Fibroblast of gingiva (primary cell): ENCODE measurements around the gene TMEFF2.

Experiments used
- DNase-seq: peaks from one replicate; pipeline ENCODE4 v3.0.0-alpha.2; 2011; ENCODE audit warnings: low read depth

The TMEFF2 gene

GRCh38 chr2:192068966-192069365 is 125.8 kb downstream of the TMEFF2 start:
- no peak for DNase-seq

GRCh38 chr2:192067631-192068030 is 127.1 kb downstream of the TMEFF2 start:
- no peak for DNase-seq

GRCh38 chr2:192064459-192064858 is 130.3 kb downstream of the TMEFF2 start:
- no peak for DNase-seq

GRCh38 chr2:192060161-192060560 is 134.6 kb downstream of the TMEFF2 start:
- DNase-seq: no peak

DNA sequence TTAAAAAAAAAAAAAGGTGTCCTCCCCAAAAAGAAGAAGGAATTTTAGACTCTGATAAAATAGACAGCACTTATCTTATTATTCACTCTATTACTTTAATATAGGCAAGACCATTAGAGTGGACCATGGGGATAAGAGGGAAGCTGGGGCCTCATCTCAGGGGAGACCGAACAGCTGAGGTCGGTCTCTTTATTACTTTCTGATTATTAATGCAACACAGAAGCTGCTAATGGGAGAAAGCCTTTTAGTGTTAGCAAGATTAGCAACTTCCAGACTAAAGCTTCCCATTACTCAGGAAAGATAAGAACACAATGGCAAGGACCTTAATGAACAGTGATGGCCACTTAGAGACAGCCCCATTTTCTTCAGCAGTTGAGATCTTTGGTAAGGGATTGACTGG is 135.5 kb downstream of the TMEFF2 start:
- DNase-seq: no peak

DNA sequence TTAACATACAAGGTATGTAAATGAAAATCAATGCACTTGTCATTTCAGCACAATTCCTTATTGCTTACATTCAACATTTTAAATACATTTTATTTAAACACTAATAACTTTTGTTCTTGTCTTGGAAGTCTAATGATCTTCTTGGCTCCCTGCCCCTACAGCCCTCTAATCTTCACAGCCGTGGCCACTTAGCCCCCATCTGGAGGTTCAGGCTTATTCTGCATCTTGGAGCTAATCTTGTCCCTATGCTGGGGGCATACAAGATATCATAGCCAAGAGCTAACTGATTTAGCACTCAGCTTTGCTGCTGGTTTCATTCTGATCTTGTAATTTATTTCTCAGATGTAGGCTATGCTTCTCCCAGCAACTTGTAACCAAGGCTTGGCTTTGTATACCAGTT is 140.8 kb downstream of the TMEFF2 start:
- no peak for DNase-seq

GRCh38 chr2:192051533-192051932 is 143.2 kb downstream of the TMEFF2 start:
- no peak for DNase-seq

GRCh38 chr2:192049362-192049761 is 145.4 kb downstream of the TMEFF2 start:
- no peak for DNase-seq

GRCh38 chr2:192047315-192048107 is 147.2 kb downstream of the TMEFF2 start:
- DNase-seq: no peak

GRCh38 chr2:192044496-192044895 is 150.2 kb downstream of the TMEFF2 start:
- no peak for DNase-seq

DNA sequence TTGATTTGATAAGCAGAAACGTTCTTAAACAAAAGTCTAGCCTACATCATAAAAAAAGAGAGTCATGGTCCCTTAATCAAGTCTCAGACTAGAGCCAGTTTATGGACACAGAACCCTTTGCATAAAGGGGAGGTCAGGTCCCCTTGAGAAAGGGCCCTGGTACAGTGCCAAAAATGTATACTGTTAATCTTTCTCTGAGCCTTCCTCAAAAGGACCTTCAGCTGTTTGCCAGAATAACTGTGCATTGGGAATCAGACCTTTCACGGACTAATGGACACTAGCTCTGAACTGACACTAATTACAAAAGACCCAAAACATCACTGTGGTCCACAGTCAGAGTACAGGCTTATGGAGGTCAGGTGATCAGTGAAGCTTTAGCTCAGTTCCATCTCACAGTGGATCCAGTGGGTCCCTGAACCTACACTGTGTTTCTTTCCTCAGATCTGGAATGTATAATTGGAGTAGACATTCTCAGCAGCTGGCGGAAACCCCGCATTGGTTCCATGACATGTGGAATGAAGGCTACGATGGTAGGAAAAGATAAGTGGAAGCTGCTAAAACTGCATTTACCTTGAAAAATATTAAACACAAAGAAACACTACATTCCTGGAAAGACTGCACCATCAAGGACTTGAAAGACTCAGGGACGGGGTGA is 151.4 kb downstream of the TMEFF2 start:
- DNase-seq: no peak

DNA sequence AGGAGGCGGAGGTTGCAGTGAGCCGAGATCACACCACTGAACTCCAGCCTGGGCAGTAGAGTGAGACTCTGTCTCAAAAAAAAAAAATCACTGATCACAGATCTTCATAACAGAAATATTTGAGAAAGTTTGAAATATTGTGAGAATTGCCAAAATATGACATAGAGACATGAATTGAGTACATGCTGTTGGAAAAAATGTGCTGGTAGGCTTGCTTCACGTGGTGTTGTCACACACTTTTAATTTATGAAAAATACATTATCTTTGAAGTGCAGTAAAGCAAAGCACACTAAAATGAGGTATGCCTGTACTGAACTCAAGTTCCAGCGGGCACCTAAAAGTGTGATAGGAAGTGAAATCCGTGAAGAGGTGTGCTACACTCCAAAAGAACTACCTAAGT is 152.6 kb downstream of the TMEFF2 start:
- no peak for DNase-seq

DNA sequence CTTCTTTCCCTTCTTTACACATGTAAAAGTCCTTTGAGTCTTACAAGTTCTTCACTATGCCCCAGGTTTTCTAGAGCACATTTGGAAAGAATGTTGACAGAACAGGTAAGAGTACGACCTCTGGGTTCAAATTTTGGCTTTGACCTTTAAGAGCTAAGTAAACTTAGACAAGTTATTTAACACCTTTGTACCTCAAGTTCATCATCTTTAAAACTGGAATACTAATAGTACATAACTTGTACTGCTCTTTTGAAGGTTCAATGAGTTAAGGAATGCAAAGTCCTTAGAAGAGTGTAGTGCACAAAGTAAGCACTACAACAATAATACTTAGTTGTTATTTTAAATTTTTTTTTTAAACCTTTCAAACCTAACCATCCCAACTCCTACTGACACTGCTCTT is 156.6 kb downstream of the TMEFF2 start:
- DNase-seq: no peak

DNA sequence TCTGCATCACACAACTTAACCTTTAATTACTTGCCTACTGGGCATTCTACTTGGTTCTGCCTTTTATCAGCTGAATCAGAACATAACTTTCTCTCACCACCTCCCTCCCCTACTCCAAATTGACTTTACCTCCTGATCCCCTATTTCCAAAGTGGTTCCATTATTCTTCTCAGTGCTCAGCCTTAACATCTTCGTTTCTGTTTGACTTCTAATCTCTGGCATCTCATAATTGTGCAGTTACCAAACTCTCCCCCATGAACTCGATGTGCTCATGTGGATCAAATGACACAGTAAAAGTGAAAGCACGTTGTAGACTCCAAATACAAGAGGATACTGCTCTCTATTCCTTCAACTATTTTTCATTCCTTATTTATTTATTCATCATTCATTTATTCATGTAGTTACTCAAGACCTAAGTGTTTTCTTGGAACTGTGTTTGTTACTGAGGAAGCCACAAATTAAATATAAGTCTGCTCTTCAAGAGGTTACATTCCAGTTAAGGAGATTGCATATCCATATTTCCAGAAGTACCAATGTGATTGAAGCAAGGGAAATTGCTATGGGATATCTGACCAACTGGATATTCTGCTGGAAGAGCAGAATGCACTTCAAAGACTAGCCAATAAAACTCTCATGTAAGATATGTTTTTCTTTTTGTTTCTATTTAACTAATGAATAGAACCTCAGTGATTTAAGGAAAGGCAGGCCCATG is 158.8 kb downstream of the TMEFF2 start:
- peak; percentile 81 for DNase-seq

DNA sequence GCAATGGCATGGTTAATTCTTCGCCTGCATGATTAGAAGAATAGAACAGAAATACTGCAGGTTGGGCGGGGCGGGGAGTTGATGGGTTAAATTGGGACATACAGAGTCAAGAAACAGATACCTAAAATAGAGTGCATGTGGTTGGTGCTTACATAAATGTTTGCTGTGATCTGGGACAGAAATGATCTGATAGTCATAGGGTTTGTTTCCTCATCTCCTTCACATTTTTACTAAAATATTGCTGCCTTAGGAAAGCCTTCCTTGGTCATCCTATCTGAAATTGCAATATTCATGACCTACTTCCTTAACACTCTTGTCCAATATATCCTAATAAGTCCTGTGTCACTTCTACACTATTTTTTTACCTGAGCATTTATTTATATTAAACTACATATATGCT is 163.9 kb downstream of the TMEFF2 start:
- no peak for DNase-seq

DNA sequence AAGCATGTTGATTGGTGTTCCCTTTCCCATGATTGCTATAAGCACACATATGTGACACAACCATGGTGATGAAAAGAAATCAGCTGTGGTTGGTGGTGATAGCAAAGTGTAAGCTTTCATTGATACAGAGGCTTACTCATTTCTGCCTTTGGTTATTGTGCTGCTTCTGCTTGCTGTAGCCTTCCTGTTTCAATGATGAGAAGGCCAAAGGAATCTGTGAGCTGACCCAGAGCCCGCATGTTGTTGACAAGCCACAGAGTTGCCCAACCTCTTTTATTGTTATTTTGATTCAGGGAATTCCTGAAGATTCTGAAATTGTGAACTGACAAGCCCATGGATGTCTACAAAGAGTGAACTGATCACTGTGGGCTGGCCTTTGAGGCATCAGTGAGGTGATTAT is 164.4 kb downstream of the TMEFF2 start:
- peak; percentile 7 for DNase-seq

DNA sequence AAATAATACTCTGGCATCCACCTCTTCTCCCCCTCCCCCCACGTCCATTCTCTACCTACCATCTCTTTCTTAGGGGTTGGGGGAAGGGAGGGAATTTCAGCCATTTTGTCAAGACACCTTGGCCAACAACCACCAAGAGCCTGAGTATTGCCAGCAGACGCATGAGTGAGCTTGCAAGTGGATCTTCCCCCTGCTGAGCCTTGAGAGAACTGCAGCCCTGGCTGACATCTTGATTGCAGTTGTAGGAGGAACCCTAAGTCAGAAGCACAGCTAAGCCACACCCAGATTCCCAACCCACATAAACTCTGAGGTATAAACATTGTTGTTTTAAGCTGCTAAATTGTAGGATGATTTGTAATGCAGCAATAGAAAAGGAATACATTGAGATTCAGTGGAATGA is 165.6 kb downstream of the TMEFF2 start:
- DNase-seq: no peak

GRCh38 chr2:192026825-192027120 is 168.0 kb downstream of the TMEFF2 start:
- DNase-seq: no peak

DNA sequence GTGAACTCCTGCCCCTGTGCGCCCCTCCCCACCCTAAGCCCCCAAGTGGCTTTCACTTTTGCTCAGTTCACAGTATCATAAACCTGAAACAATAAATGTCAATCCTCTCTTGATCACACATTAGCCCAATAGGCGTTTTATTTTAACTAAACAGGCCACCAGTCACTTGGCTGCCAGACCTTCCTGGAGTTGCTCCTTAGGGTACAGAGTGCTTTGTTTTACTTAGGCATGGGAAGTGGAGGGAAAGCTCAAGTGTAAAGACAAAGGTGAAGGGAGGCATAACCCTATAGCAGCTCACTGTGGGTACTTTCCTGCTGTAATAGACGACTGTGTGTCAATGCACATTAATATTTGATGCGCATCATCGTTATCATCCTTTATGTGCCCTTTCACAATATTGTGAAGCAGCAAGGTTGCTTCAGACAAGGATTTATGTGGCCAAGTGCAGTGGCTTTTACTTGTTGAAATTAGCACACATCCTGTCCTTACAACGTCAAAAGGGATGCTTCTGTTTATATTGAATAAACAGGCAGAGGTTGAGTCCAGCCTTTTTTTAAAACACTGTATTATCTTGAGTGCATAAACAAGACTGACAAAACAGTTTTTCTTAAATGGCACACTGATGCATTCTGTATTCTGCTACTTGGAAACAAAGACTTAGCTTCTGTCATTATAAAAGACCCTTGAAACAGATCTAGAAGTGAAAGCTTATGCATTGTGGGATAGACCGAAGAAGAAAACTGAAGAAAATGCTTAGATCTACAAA is 168.5 kb downstream of the TMEFF2 start:
- DNase-seq: peak; percentile 79

- no peak for DNase-seq
These were observed 169.1 kb downstream of the TMEFF2 start for GRCh38 chr2:192025637-192026036.

GRCh38 chr2:192023006-192023405 is 171.7 kb downstream of the TMEFF2 start:
- no peak for DNase-seq

- no peak for DNase-seq
These were observed 176.9 kb downstream of the TMEFF2 start for GRCh38 chr2:192017844-192018243.

- DNase-seq: no peak
These were observed 178.5 kb downstream of the TMEFF2 start for GRCh38 chr2:192016265-192016664.
